Activated B cell treated with CpG ODN at 0.5 μM for 24 hours (primary cell): Measurements from ENCODE around the gene FLII. TPM values are rescaled to one million over a fixed set of nuclear protein-coding genes. Genes with fewer than 3 reads are reported as not detected.

Source experiments
- ATAC-seq: fragments of 200-7000 bp; cut with Tn5 transposase; one replicate; pipeline ENCODE4 v1.10.0; 2021; ENCODE audit warnings: low read depth, mild to moderate bottlenecking, moderate library complexity
- CTCF ChIA-PET: fragments of 350-600 bp; sonication (Branson Sonifier 250); formaldehyde crosslinking; loops from one replicate; lab custom pipeline; 2021; ENCODE audit warnings: antibody characterized with exemption; lab: Charles Lee
- POLR2A ChIA-PET: fragments of 350-600 bp; sonication (Branson Sonifier 250); formaldehyde crosslinking; loops from one replicate; lab custom pipeline; 2021; ENCODE audit warnings: antibody characterized with exemption; lab: Charles Lee
- DNase-seq: peaks from one replicate; pipeline ENCODE4 v3.0.0; 2022
- H3K27ac Mint-ChIP-seq: one replicate; pipeline ENCODE4 v1.8.0; 2020; ENCODE audit warnings: mixed read lengths
- H3K27me3 Mint-ChIP-seq: one replicate; pipeline ENCODE4 v1.8.0; 2021; ENCODE audit warnings: mixed read lengths
- H3K36me3 Mint-ChIP-seq: one replicate; pipeline ENCODE4 v1.8.0; 2021; ENCODE audit warnings: low read depth, mixed read lengths
- H3K4me1 Mint-ChIP-seq: one replicate; pipeline ENCODE4 v1.8.0; 2021; ENCODE audit warnings: mixed read lengths
- H3K4me3 Mint-ChIP-seq: one replicate; pipeline ENCODE4 v1.8.0; 2020; ENCODE audit warnings: mild to moderate bottlenecking, mixed read lengths
- H3K9me3 Mint-ChIP-seq: one replicate; pipeline ENCODE4 v1.8.0; 2020; ENCODE audit warnings: mixed read lengths
- CTCF ChIP-seq: fragments of 200-600 bp; IDR thresholded peaks from one replicate; pipeline ENCODE4 v1.8.0; 2022; ENCODE audit warnings: antibody characterized with exemption, mild to moderate bottlenecking
- intact Hi-C: fragments of 100-400 bp; cut with micrococcal nuclease; formaldehyde crosslinking; loops from one replicate; pipeline ENCODE4 v1.15.1; 2024
- total RNA-seq: library from RNA; stranded (reverse); gene quantifications from 2 replicates; pipeline ENCODE4 v1.2.3, GENCODE V29; 2022

Gene FLII
- total RNA-seq, 1 donor from 2014 or later = 291 TPM

- ATAC-seq (no peak), DNase-seq (no peak)
- no peaks in the 10 kb centered on the region for H3K27me3 Mint-ChIP-seq
- peaks cover 19% of the 10 kb centered on the region for H3K36me3 Mint-ChIP-seq
- H3K9me3 Mint-ChIP-seq = no peaks in the 10 kb centered on the region
- no peak for TF ChIP-seq CTCF
- ChIA-PET POLR2A (no interaction called here), CTCF (no interaction called here)
- intact Hi-C loops = no loop called here
- no peak overlapping the region for H3K27ac Mint-ChIP-seq
- H3K4me3 Mint-ChIP-seq = no peak overlapping the region
- peaks cover 8% of the 10 kb centered on the region for H3K4me1 Mint-ChIP-seq
These were observed 28.0 kb downstream of the FLII start for GRCh38 chr17:18230288-18231141.

- Mint-ChIP-seq H3K27me3 (no peaks in the 10 kb centered on the region), H3K27ac (no peak overlapping the region), H3K36me3 (peaks cover 13% of the 10 kb centered on the region), H3K9me3 (no peaks in the 10 kb centered on the region), H3K4me3 (no peak overlapping the region), H3K4me1 (peaks cover 9% of the 10 kb centered on the region)
- CTCF ChIA-PET = no interaction called here
- intact Hi-C loops = loop anchor here (5.0 kb wide), 1 partner anchor 553 kb away; the partner anchor contains the start of gene TVP23B
- no peak for DNase-seq
- TF ChIP-seq CTCF = no peak
- no peak for ATAC-seq
- POLR2A ChIA-PET = no interaction called here
These were observed 28.8 kb downstream of the FLII start for GRCh38 chr17:18229771-18230170.

GRCh38 chr17:18229254-18229653, 29.3 kb downstream of the FLII start:
- H3K27me3 Mint-ChIP-seq = no peaks in the 10 kb centered on the region
- DNase-seq (no peak), ATAC-seq (no peak)
- intact Hi-C loops = loop anchor here (5.0 kb wide), 1 partner anchor 553 kb away; the partner anchor contains the start of gene TVP23B
- H3K4me3 Mint-ChIP-seq = no peak overlapping the region
- ChIA-PET POLR2A (interaction anchor here (0.6 kb wide), 1 partner anchor 46 kb away, joined by 4 read pairs; no protein-coding TSS in a partner anchor), CTCF (no interaction called here)
- no peak overlapping the region for H3K27ac Mint-ChIP-seq
- TF ChIP-seq CTCF = no peak
- H3K9me3 Mint-ChIP-seq = no peaks in the 10 kb centered on the region
- peaks cover 7% of the 10 kb centered on the region for H3K36me3 Mint-ChIP-seq
- H3K4me1 Mint-ChIP-seq = peaks cover 9% of the 10 kb centered on the region

GRCh38 chr17:18228176-18228682, 30.3 kb downstream of the FLII start:
- Mint-ChIP-seq H3K27ac (no peak overlapping the region), H3K4me1 (peaks cover 9% of the 10 kb centered on the region), H3K27me3 (no peaks in the 10 kb centered on the region), H3K4me3 (no peak overlapping the region), H3K9me3 (no peaks in the 10 kb centered on the region), H3K36me3 (peaks cover 5% of the 10 kb centered on the region)
- no peak for ATAC-seq
- no peak for DNase-seq
- intact Hi-C loops = loop anchor here (5.0 kb wide), 1 partner anchor 554 kb away; the partner anchor contains the start of gene TVP23B
- ChIA-PET CTCF (no interaction called here), POLR2A (no interaction called here)
- no peak for TF ChIP-seq CTCF

GRCh38 chr17:18227635-18228034, 30.9 kb downstream of the FLII start:
- H3K9me3 Mint-ChIP-seq = no peaks in the 10 kb centered on the region
- intact Hi-C loops = loop anchor here (5.0 kb wide), 1 partner anchor 555 kb away; the partner anchor contains the start of gene TVP23B
- TF ChIP-seq CTCF = no peak
- H3K4me1 Mint-ChIP-seq = peaks cover 9% of the 10 kb centered on the region
- POLR2A ChIA-PET = no interaction called here
- CTCF ChIA-PET = no interaction called here
- ATAC-seq (no peak), DNase-seq (no peak)
- H3K27me3 Mint-ChIP-seq = no peaks in the 10 kb centered on the region
- no peak overlapping the region for H3K4me3 Mint-ChIP-seq
- peaks cover 5% of the 10 kb centered on the region for H3K36me3 Mint-ChIP-seq
- H3K27ac Mint-ChIP-seq = no peak overlapping the region
